ENCODE data around the gene FGF21. TPM values are rescaled to one million over a fixed set of nuclear protein-coding genes. Genes with fewer than 3 reads are reported as not detected.
"Not testable (repeated sequence)": the region's sequence is repeated elsewhere in the genome, so short reads cannot be mapped to it uniquely, and the experiment has no call there.

Gene FGF21
- total RNA-seq, 1 experiment from 2014 or later = not detected

DNA sequence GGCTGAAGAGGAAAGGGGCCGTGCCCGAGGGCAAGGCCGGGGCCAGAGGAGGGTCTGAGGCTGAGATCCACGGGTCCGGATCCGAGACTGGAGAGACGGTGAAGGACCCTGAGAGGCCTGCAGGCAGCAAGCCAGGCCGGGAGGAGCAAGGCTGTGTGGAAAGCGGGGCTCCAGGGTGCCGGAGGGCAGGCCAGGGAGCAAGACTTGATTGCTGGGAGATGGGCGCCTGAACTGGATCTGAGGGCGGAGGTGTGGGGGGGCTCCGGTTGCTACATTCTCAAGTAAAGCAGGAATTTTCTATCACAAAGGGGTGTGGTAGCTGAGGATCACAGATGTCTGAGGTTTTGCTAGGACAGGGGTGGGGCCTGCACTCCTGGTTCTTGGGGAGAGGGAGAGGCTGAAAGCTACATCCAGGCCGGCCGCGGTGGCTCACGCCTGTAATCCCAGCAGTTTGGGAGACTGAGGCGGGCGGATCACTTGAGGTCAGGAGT, 39.6 kb upstream of the FGF21 start:
- no peaks in the 10 kb centered on the region for H3K9me2 ChIP-seq (replicated peaks; ENCODE audit: low read length)
- no peaks in the 10 kb centered on the region; the same call in 1 of the 2 replicates for H3K4me1 ChIP-seq (ENCODE audit: insufficient read depth, low read length)
- no peak overlapping the region for H2AFZ ChIP-seq (ENCODE audit: low read length)
- no peaks in the 10 kb centered on the region for H3K9me3 ChIP-seq (ENCODE audit: low read length)
- POLR2A ChIA-PET (ENCODE audit: unreplicated experiment) = no interaction called here
- ATAC-seq (no peak), DNase-seq (no peak)
- no peaks in the 10 kb centered on the region for H3K36me3 ChIP-seq (ENCODE audit: low read depth, low read length)
- CTCF ChIA-PET = no interaction called here
- no peak overlapping the region for H3K4me3 ChIP-seq (ENCODE audit: low read length)
- no TSS peak for BruUV-seq (replicated peaks)
- no peak overlapping the region for H3K9ac ChIP-seq (ENCODE audit: low read length)
- no peaks in the 10 kb centered on the region for H4K20me1 ChIP-seq (ENCODE audit: low read length)
- H3F3A ChIP-seq (ENCODE audit: low read length, unreplicated experiment) = no peaks in the 10 kb centered on the region
- no peak overlapping the region for H3K27ac ChIP-seq (ENCODE audit: low read length)
- peak overlapping the region; percentile 91; the same call in 1 of the 2 replicates for H3K4me2 ChIP-seq (ENCODE audit: low read length)
- peaks cover 9% of the 10 kb centered on the region for H3K79me2 ChIP-seq (ENCODE audit: low read length)
- no peaks in the 10 kb centered on the region for H3K27me3 ChIP-seq (ENCODE audit: low read length)
- intact Hi-C loops (cut with micrococcal nuclease) = no loop called here
- TF ChIP-seq EZH2phosphoT487 (IDR thresholded peaks at IDR 0.05; ENCODE audit: borderline replicate concordance, low read length) = no peak
- no peak for TF ChIP-seq EZH2 (IDR thresholded peaks at IDR 0.05; ENCODE audit: low read length, unreplicated experiment)
- TF ChIP-seq, protein P1, sequence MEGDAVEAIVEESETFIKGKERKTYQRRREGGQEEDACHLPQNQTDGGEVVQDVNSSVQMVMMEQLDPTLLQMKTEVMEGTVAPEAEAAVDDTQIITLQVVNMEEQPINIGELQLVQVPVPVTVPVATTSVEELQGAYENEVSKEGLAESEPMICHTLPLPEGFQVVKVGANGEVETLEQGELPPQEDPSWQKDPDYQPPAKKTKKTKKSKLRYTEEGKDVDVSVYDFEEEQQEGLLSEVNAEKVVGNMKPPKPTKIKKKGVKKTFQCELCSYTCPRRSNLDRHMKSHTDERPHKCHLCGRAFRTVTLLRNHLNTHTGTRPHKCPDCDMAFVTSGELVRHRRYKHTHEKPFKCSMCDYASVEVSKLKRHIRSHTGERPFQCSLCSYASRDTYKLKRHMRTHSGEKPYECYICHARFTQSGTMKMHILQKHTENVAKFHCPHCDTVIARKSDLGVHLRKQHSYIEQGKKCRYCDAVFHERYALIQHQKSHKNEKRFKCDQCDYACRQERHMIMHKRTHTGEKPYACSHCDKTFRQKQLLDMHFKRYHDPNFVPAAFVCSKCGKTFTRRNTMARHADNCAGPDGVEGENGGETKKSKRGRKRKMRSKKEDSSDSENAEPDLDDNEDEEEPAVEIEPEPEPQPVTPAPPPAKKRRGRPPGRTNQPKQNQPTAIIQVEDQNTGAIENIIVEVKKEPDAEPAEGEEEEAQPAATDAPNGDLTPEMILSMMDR (conservative IDR thresholded peaks at IDR 0.05; ENCODE audit: low read depth, low read length) = no peak

DNA sequence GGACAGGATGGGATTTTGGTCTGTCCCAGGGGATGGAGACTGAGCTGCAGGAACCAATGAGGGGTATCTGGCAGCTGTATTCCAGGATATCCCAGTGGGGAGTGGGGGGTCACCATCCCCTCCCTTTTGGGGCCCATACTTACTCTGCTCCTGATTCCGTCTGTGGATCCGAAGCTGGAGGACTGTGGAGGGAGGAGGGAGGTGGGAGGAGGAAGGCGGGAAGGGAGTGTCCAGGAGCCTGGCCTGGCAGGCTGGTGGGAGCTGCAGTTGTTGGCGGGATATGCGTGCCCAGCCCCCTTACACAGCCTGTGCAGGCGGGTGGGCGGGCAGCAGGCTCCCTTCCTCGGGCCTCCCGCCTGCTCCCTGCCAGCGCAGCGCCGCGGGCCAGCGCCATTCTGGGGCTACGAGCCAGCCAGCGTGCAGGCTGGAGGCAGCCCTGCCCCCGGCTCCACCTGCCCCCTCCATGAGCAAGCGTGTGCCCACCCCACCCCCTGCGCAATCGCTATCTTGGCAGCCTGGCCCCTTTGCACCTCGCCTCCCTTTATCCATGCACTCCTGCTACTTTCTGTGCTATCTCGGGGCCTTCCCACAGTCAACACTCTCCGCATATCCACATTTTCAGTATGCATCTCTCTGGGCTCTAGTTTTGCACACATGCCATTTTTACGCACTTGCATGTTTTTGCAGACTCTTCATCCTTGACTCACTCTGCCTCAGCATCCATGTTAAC, 38.6 kb upstream of the FGF21 start:
- H3K36me3 ChIP-seq (ENCODE audit: low read depth, low read length) = no peaks in the 10 kb centered on the region
- H3K9me3 ChIP-seq (ENCODE audit: low read length) = no peaks in the 10 kb centered on the region
- H3K4me3 ChIP-seq (ENCODE audit: low read length) = no peak overlapping the region
- no peak overlapping the region for H3K9ac ChIP-seq (ENCODE audit: low read length)
- ChIA-PET POLR2A (ENCODE audit: unreplicated experiment) (no interaction called here), CTCF (no interaction called here)
- H4K20me1 ChIP-seq (ENCODE audit: low read length) = no peaks in the 10 kb centered on the region
- H3K79me2 ChIP-seq (ENCODE audit: low read length) = peaks cover 9% of the 10 kb centered on the region
- no peak overlapping the region for H3K27ac ChIP-seq (ENCODE audit: low read length)
- peak overlapping the region; percentile 34; the same call in 1 of the 2 replicates for H3K4me2 ChIP-seq (ENCODE audit: low read length)
- ATAC-seq (no peak), DNase-seq (no peak)
- BruUV-seq (replicated peaks) = no TSS peak
- no peaks in the 10 kb centered on the region for H3K9me2 ChIP-seq (replicated peaks; ENCODE audit: low read length)
- H2AFZ ChIP-seq (ENCODE audit: low read length) = no peak overlapping the region
- H3K27me3 ChIP-seq (ENCODE audit: low read length) = no peaks in the 10 kb centered on the region
- intact Hi-C loops (cut with micrococcal nuclease) = no loop called here
- no peak for TF ChIP-seq EZH2phosphoT487 (IDR thresholded peaks at IDR 0.05; ENCODE audit: borderline replicate concordance, low read length)
- TF ChIP-seq, protein P1 (conservative IDR thresholded peaks at IDR 0.05; ENCODE audit: low read depth, low read length) = no peak
- no peak for TF ChIP-seq EZH2 (IDR thresholded peaks at IDR 0.05; ENCODE audit: low read length, unreplicated experiment)
- no peaks in the 10 kb centered on the region for H3F3A ChIP-seq (ENCODE audit: low read length, unreplicated experiment)
- no peaks in the 10 kb centered on the region; the same call in 1 of the 2 replicates for H3K4me1 ChIP-seq (ENCODE audit: insufficient read depth, low read length)

DNA sequence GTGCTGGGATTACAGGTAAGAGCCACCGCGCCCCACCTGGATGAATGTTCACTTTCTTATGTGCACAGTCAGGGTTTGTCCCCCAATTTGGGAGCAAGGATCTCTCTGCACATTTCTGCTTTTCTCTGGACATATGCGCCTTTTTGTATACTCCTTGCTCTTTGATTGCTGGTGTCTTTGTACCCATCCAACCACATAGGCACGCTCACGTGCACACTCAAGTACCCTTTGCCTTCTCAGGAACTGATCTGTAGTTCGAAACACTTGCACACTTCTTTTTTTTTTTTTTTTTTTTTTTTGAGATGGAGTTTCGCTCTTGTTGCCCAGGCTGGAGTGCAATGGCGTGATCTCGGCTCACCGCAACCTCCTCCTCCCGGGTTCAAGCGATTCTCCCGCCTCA, 37.2 kb upstream of the FGF21 start:
- H4K20me1 ChIP-seq (ENCODE audit: low read length); H3K9ac ChIP-seq (ENCODE audit: low read length); H3K36me3 ChIP-seq (ENCODE audit: low read depth, low read length); H3K27me3 ChIP-seq (ENCODE audit: low read length); H3K4me2 ChIP-seq (ENCODE audit: low read length); BruUV-seq (replicated peaks); H3K4me1 ChIP-seq (ENCODE audit: insufficient read depth, low read length); DNase-seq; H3K79me2 ChIP-seq (ENCODE audit: low read length); H2AFZ ChIP-seq (ENCODE audit: low read length); H3K9me3 ChIP-seq (ENCODE audit: low read length); H3K4me3 ChIP-seq (ENCODE audit: low read length); ATAC-seq; POLR2A ChIA-PET (ENCODE audit: unreplicated experiment); CTCF ChIA-PET; intact Hi-C loops (cut with micrococcal nuclease); H3F3A ChIP-seq (ENCODE audit: low read length, unreplicated experiment); H3K27ac ChIP-seq (ENCODE audit: low read length); H3K9me2 ChIP-seq (replicated peaks; ENCODE audit: low read length): not testable (repeated sequence)

Measured in PC-3 (cell line).